Endothelial cell of hepatic sinusoid (primary cell): ENCODE measurements around the gene LYST.

Source experiments
- in situ Hi-C: cut with HindIII; loops from 2 replicates; pipeline ENCODE4 v1.10.0; 2017; ENCODE audit warnings: low sequenced_read_pairs

The LYST gene

GRCh38 chr1:235617808-235618207 is 248.9 kb downstream of the LYST start:
- in situ Hi-C loops = no loop called here

- in situ Hi-C loops = no loop called here
Observed at GRCh38 chr1:235617140-235617539, 249.6 kb downstream of the LYST start.

- in situ Hi-C loops = no loop called here
Observed at GRCh38 chr1:235614442-235614954, 252.2 kb downstream of the LYST start.

GRCh38 chr1:235613602-235614001 is 253.1 kb downstream of the LYST start:
- in situ Hi-C loops = no loop called here

- in situ Hi-C loops = no loop called here
Observed at GRCh38 chr1:235612761-235613160, 253.9 kb downstream of the LYST start.
